GM13976 (cell line): Measurements from ENCODE around the gene GUCY1B1.
"Not testable (repeated sequence)": the region's sequence is repeated elsewhere in the genome, so short reads cannot be mapped to it uniquely, and the experiment has no call there.

ENCODE experiments used
- DNase-seq: peaks from one replicate; pipeline ENCODE4 v3.0.0; 2012; ENCODE audit warnings: low spot score
- in situ Hi-C: fragments of 300-500 bp; cut with MboI; formaldehyde crosslinking; loops from one replicate; pipeline ENCODE4 v1.12.0; 2022; ENCODE audit warnings: low sequenced_read_pairs, mixed read lengths, inconsistent platforms; ENCODE audit not compliant: unreplicated experiment
- TF ChIP-seq, protein P1 (sequence below): IDR thresholded peaks from 2 replicates; pipeline ENCODE4 v1.5.1; 2012; ENCODE audit warnings: borderline replicate concordance, mild to moderate bottlenecking; ENCODE audit not compliant: insufficient read depth; ENCODE audit errors: extremely low read depth, missing control alignments, control extremely low read depth

Gene GUCY1B1

DNA sequence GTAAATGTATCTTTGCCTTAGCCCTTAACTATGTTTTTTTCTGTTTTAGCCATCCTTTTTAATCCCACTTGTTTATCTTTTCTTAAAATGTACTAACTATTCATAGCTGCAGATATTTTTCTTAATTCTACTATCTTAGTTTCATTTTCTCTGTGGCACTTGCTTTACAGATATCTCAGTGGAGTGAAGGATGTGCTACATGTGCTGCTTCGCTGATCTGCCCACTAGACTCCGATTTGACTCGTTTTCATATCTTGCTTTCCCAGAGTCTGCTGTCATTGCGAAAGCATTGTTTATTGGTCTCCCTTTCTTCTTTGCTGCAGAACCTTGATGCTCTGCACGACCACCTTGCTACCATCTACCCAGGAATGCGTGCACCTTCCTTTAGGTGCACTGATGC, 30.6 kb downstream of the GUCY1B1 start:
- in situ Hi-C loops: loop anchor here (10.0 kb wide), 1 partner anchor 345 kb away; no protein-coding TSS in a partner anchor
- TF ChIP-seq, protein P1, sequence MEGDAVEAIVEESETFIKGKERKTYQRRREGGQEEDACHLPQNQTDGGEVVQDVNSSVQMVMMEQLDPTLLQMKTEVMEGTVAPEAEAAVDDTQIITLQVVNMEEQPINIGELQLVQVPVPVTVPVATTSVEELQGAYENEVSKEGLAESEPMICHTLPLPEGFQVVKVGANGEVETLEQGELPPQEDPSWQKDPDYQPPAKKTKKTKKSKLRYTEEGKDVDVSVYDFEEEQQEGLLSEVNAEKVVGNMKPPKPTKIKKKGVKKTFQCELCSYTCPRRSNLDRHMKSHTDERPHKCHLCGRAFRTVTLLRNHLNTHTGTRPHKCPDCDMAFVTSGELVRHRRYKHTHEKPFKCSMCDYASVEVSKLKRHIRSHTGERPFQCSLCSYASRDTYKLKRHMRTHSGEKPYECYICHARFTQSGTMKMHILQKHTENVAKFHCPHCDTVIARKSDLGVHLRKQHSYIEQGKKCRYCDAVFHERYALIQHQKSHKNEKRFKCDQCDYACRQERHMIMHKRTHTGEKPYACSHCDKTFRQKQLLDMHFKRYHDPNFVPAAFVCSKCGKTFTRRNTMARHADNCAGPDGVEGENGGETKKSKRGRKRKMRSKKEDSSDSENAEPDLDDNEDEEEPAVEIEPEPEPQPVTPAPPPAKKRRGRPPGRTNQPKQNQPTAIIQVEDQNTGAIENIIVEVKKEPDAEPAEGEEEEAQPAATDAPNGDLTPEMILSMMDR: no peak
- DNase-seq: peak; percentile 14

DNA sequence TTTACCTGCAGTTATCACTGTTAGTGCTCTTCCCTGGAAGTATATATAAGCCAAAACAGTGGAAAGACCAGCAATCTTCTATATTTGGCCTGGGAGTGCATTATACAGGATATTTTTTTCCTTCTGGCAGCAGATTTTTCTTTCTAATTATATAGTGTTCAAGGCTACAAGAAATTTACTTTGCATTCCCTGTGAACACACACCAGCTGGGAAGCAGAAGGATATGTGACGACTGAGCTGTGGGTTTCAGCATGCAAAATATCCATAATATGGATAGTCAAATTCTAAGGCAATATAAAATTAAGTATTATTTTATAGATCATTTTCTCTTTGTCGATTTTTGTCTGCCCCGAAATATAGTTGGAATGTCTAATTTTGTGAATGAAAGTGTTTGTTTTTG, 31.2 kb downstream of the GUCY1B1 start:
- no peak for DNase-seq
- in situ Hi-C loops: loop anchor here (10.0 kb wide), 1 partner anchor 345 kb away; no protein-coding TSS in a partner anchor
- TF ChIP-seq, protein P1: no peak

DNA sequence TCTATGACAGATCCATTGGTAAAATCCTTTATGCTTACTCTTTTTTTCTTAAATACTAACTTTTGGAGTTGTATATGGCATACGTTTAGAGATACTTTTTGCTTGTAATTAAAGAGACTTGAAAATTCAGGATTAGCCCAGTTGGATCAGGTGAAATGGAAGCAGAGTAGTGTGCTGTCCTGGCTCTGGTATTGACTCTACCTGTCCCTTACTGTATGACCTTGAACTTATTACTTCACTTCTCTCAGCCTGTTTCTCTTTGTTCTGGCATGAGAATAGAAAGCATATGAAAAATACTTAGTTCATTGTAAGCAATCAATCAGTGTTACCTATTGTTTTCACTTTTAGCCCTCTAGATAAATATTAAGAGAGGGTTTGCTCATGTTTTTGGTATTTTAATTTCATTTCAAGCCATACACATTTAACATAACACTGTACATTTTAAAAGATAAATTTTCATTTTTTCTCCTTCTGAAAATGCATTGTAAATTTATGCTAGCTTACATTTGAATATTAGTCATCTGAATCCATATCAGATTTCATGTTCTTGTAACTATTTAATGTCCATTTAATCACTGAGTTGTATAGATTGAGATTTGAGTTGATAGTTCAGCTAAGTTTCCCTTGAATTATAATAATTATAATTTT, 35.9 kb downstream of the GUCY1B1 start:
- in situ Hi-C loops: no loop called here

DNA sequence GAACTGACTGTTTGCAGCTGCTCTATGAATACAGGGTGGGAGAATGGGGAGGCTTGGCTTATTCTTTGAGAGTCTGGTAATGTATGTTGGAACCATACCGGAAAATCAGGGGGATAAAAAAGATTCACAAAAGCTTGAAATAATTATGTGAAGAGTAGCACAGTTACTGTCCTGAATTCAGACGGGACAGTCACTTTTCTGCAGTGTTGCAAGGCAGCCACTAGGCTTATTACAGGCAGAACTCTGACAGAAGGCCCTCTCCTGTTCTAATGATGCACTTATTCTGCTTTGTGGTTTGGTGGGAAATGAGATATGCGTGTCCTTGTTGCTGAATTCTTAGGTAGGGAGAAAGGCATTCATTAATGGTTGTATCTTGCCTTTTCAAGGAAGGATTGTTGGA, 37.2 kb downstream of the GUCY1B1 start:
- in situ Hi-C loops: no loop called here
- DNase-seq: no peak
- TF ChIP-seq, protein P1: no peak

More for the DNA sequence above, 35.9 kb downstream of the GUCY1B1 start:
- TF ChIP-seq, protein P1: no peak
- no peak for DNase-seq

DNA sequence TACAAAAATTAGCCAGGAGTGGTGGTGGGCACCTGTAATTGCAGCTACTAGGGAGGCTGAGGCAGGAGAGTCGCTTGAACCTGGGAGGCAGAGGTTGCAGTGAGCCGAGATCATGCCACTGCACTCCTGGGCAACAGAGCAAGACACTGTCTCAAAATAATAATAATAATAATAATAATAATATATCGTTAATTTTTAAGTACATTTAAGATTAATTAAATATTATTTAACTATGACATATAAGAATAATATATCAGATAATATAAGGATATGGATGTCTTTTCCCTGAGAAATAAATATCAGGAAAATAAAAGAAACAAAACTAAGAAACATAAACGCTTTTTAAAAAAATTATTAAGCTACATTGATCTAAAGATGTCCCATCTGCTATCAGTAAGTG, 38.8 kb downstream of the GUCY1B1 start:
- in situ Hi-C loops, DNase-seq: not testable (repeated sequence)

DNA sequence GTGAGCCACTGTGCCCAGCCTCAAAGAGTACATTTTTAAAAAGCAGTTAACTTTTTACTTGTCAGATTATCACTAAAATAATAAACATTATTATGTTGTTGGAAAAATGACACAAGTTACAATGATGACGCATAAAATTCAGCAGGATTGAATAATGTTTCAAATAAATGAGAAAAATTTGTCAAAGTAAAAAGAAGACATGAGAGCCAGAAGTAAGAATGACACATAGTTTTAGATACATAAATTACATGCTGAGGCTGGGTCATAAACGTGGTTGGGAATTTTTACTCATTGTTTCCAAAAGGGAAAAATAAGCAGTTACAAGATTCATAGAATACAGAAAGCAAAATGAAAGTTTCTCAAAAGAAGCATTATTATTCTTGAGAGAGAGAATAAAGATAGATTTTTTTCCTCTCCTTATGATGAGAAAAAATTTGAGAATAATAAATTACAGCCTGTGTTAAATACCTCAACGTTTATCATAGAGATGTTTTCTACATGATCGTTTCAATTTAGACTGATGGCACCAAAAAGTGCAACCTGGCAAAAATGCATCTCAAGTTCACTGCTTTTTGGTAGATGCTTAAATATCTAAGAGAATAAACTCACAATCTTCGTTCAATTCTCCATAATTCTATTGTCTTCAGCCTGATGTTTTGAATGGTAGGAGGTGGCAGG, 40.4 kb downstream of the GUCY1B1 start:
- no peak for DNase-seq
- TF ChIP-seq, protein P1: no peak
- in situ Hi-C loops: no loop called here

DNA sequence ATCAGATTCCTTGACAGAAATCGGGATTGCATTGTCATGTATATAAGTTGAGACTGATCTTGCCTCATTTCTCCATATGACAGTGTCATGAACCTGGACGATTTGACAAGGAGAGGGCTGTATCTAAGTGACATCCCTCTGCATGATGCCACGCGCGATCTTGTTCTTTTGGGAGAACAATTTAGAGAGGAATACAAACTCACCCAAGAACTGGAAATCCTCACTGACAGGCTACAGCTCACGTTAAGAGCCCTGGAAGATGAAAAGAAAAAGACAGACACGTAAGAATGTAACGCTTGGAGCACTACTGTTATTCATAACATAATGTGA, 40.9 kb downstream of the GUCY1B1 start:
- in situ Hi-C loops: no loop called here
- DNase-seq: no peak
- TF ChIP-seq, protein P1: no peak
